ENCODE measurements around the gene RGSL1.
"Not testable (repeated sequence)": the region's sequence is repeated elsewhere in the genome, so short reads cannot be mapped to it uniquely, and the experiment has no call there.

The RGSL1 gene

GRCh38 chr1:182447124-182447523 lies 2.8 kb upstream of the RGSL1 start:
- DNase-seq: not testable (repeated sequence)

DNA sequence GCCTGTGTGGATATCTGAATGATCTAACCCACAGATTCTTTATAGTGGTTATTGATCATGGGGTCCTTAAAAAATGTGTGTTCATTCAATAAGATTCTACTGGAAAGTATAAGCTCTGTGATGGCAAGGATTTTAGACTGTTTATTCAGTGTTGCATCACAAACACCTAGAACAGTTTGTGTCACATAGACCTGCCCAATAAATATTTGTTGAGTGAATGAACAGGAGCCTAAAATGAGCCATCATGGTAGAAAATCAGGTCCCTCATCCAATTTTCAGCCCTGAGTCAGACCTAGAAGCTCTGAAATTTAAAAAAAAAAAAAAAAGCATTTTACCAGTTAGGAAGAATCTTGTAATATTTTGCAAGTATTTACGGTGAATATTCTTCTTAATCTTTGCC lies 2.3 kb upstream of the RGSL1 start:
- no peak for DNase-seq

- no peak for DNase-seq
These were observed 3.7 kb downstream of the RGSL1 start for GRCh38 chr1:182453631-182454030.

DNA sequence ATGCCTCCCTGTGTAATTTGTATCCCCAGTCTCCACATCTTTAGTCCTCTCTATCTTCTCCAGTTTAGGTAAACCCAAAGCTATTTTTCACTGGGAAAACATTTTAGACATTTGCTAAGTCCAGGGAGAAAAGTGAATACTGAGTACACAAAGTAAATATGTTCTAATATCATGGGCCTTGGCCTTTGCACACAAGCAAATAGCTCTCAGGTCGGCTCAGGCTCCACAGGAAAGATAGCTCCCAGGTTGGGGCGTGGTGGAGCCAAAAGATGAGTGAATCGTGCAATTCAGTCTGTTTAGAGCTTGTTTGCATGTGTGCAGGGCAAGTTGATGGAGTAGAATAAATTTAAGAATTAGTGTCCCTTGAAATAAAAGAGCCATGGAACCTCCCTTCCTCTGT lies 7.9 kb downstream of the RGSL1 start:
- DNase-seq: no peak

DNA sequence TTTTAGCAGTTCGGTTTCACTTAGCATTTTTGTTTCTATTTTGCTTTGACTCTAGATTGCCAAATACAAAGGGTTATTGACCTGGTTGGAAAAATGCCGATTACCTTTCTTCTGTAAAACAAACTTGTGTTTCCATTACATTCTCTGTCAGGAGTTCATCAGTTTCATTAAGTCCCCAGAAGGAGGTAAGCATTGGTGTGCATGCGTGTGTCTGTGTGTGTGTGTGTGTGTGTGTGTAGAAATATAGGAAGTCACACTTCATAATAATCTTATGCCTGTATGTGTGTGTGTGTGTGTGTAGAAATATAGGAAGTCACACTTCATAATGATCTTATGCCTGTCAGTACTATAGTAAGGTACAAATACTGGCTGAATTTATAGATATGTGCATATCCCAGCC lies 10.0 kb downstream of the RGSL1 start:
- DNase-seq: no peak

GRCh38 chr1:182460550-182460951 lies 10.6 kb downstream of the RGSL1 start:
- DNase-seq: no peak

GRCh38 chr1:182473556-182473955 lies 23.6 kb downstream of the RGSL1 start:
- no peak for DNase-seq

GRCh38 chr1:182476625-182477024 lies 26.7 kb downstream of the RGSL1 start:
- DNase-seq: no peak

GRCh38 chr1:182478238-182478637 lies 28.3 kb downstream of the RGSL1 start:
- DNase-seq: no peak

GRCh38 chr1:182484067-182484466 lies 34.1 kb downstream of the RGSL1 start:
- no peak for DNase-seq

DNA sequence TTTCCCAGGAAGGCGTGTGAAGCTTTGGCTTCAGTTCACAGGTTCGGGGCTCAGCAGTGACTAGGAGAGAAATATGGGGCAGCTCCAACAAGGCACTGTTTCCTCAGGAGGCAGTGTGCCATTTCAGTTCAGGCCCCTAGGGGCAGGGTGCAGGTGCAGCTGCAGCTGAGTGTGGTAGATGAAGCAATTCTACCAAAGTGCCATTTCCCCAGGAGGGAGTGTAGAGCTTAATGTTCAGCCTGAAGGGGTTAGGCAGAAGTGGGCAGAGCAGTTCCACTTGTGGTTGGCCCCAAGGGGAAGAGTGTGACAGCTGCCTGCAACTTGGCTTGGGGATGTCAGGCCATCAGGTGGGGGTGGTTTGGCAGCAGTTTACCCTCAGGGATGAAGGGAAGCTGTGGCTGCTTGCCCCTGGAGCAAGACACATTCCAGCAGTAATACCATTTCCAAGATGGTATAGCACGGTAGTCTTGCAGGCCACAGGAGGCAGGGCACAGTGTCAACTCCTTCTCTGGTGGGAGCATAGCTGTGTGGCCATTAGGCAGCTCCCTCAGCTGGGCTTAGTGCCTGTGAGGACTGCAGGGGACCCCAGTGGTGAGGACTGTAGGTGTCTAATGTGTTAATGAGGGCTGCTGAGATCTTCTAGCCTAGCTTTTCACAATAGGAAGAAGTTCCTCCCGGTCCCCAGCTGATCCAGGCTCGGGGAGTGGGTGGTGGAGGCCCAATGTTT lies 34.7 kb downstream of the RGSL1 start:
- DNase-seq: no peak

DNA sequence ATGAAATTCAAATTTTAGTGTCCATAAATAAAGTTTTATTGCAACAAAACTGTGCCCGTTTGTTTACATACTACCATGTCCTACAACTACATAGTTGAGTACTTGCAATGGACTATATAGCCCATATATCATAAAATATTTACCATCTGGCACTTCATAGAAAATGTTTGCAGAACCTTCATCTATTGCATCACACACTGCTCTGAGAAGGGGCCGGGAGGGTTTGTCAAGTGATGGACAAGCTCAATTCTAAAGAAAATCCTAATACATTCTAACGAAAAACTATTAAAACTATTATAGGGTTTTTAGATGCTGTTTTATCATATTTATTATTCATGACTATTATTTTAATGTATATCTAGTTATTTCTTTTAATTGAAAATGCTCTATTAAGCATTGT lies 35.9 kb downstream of the RGSL1 start:
- DNase-seq: no peak

DNA sequence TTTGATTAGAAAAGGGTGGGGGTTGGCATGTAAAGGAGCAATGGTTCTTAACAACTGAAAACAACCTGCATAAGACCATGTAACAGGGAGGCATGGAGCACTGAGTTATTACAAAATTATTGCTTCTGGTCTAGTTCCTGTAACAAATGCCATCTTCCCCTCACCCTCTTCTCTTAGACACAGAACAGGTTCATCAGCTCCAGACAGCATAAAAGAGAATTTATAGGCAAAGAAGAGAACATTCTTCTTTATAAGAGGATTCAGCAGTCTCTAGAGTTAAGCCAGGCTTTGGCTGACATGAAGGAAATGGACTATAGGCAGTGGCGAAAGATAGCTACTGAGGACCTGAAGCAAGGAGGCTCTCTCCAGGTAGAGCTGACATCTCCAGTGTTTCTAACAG lies 38.9 kb downstream of the RGSL1 start:
- no peak for DNase-seq

GRCh38 chr1:182493063-182493462 lies 43.1 kb downstream of the RGSL1 start:
- DNase-seq: no peak

- no peak for DNase-seq
These were observed 45.1 kb downstream of the RGSL1 start for GRCh38 chr1:182495002-182495401.

GRCh38 chr1:182495693-182496092 lies 45.7 kb downstream of the RGSL1 start:
- DNase-seq: no peak

DNA sequence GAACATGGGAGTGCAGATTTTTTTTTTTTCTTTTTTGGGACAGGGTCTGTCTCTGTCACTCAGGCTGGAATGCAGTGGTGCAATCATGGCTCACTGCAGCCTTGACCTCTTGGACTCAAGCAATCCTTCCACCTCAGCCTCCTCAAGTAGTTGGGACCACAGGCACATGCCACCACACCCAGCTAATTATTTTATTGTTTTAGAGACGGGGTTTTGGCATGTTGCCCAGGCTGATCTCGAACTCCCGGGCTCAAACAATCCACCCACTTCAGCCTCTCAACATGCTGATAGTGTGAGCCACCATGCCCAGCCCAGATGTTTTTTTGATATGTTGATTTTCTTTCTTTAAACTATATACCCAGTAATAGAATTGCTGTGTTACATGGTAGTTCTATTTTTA lies 57.7 kb downstream of the RGSL1 start:
- no peak for DNase-seq

DNA sequence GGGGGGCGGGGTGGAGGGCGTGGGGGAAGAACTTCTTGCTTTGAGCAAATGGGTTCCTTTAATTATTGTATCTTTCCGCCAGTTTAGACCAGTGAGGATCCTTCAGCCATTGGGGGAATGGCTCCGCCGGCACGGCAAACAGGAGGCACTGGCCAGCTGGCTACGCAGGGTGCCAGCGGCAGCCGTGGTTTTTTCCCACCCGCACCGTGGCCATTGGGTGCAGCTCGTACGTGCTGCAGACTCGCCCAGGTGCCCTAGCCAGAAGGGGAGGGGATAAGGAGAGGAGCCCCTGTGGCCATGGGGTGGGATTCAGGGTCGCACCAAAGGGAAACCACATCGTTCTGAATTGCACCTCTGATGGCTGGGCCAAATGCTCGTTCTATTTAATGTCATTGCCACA lies 65.6 kb downstream of the RGSL1 start:
- no peak for DNase-seq

DNA sequence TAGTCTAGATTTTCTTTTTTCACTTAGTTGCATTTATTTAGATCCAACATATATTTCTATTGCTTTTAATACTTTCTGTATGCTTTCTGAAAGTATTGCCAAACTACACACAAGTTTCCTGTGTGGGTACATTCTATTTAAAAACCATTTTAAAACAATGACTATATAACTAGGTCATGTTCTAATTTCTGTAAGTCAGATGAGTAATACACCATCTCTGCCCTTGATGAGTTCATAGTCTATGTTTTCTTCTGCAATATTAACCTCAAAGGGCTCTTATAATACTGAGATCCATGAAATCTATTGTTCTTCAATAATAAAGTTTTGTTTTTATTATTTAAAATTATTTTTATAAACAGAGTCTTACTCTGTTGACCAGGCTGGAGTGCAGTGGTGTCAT lies 70.8 kb downstream of the RGSL1 start:
- no peak for DNase-seq

DNA sequence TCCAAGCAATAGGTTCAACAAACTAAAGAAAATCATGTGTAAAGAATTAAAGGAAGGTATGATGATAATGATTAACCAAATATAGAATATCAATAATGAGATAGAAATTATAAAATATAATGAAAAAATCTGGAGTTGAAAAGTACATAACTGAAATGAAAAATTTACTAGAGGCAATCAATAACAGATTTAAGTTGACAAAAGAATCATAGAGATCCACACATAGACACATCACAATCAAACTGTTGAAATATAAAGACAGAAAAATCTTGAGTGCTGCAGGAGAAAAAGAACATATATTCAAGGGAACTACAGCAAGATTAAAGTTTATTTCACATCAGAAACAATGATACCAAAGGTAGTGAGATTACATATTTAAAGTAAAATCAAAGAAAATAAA lies 75.4 kb downstream of the RGSL1 start:
- no peak for DNase-seq

GRCh38 chr1:182527680-182528079 lies 77.7 kb downstream of the RGSL1 start:
- no peak for DNase-seq

- DNase-seq: not testable (repeated sequence)
These were observed 78.3 kb downstream of the RGSL1 start for GRCh38 chr1:182528206-182528605.

GRCh38 chr1:182533896-182534295 lies 84.0 kb downstream of the RGSL1 start:
- DNase-seq: no peak

GRCh38 chr1:182549346-182549745 lies 99.4 kb downstream of the RGSL1 start:
- no peak for DNase-seq

DNA sequence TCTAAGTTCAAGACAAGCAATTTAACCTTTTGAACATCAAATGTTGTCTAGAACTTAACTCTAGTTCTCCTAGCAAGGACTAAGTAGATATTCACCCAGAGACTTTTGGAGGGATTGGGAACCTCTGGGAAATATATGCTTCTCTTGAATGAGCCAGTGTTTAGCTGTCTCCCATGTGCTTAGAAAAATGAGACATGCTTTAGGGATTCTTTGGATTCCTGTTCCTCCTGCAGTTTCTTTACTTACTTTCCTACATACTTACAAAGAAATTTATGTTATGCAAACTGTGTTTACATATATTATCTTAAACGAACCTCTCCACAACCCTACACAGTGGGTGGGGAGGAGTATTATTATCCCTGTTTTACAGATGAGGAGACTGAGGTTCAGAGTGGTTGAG lies 99.9 kb downstream of the RGSL1 start:
- DNase-seq: no peak

GRCh38 chr1:182552527-182552926 lies 102.6 kb downstream of the RGSL1 start:
- no peak for DNase-seq
